Measurements from ENCODE around the gene GLRX.
"Not testable (repeated sequence)": the region's sequence is repeated elsewhere in the genome, so short reads cannot be mapped to it uniquely, and the experiment has no call there.

The GLRX gene

DNA sequence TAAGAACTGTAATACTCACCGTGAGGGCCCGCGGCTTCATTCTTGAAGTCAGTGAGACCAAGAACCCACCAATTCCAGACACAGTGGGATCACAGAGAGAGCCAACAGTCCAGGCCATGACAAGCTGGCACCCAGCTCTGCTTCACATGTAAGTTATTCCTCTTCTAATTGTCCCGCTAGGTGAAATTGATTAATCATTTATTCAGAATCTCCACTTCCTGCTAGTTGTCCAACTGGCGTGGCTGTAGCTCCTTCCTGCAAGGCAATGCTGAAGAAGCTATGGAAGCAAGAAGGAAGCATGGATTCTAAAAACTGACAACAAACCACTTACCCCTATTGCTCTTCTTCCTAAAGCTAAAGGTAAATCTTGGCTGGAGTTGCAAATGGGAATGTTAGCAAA lies 30.0 kb upstream of the GLRX start:
- DNase-seq (ENCODE audit: low read depth in 2 of 2, low spot score in 1 of 2), result no peak

DNA sequence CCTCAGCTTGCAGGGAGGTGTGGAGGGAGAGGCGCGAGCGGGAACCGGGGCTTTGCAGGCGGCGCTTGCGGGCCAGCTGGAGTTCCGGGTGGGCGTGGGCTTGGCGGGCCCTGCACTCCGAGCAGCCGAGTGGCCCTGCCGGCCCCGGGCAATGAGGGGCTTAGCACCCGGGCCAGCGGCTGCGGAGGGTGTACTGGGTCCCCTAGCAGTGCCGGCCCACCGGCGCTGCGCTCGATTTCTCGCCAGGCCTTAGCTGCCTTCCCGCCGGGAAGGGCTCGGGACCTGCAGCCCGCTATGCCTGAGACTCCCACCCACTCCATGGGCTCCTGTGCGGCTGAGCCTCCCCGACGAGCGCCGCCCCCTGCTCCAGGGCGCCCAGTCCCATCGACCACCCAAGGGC lies 28.6 kb upstream of the GLRX start:
- DNase-seq (ENCODE audit: low read depth in 2 of 2, low spot score in 1 of 2), result not testable (repeated sequence)

DNA sequence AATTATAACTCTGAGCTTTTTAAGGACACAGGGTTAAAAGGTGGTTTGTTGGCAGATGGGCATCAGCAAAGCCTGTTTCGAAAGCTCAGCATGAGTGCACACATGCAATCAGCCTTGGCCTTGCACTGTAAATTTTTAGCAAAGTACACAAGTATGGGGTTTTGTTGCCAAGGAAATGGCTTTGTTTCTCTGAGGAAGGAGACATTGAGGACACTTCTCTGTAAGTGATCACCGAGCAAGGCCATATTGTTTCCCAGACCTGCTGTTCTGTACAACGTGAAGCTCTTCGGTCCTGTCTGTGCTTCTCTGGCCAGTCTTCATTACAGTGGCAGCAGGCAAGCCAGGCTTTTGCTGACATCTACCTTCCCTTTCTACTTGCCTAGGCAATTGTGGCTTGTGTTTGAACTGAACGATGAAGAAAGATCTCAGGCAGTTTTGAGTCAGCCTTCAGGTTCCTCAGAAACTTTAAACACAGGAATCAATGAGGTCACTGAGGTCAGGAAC lies 27.9 kb upstream of the GLRX start:
- no peak for DNase-seq (ENCODE audit: low read depth in 2 of 2, low spot score in 1 of 2)

DNA sequence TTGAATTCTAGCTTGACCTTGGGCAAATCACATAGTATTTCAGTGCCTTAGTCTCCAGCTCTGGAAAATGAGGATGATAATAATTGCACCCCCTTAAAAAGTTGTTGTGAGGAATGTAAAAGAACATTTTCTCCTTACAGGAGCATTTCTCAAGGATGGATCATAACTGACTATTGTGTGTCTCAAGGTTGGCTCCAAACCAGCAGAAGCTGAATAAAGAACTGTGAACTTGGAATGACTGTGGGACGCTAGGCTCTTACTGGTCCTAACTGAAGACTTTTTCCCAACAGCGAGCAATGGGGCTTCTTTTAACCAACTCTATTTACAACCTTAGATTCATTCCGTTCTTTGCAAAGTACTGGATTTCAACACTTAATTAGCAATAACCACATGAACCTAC lies 26.2 kb upstream of the GLRX start:
- DNase-seq (ENCODE audit: low read depth in 2 of 2, low spot score in 1 of 2), result no peak

DNA sequence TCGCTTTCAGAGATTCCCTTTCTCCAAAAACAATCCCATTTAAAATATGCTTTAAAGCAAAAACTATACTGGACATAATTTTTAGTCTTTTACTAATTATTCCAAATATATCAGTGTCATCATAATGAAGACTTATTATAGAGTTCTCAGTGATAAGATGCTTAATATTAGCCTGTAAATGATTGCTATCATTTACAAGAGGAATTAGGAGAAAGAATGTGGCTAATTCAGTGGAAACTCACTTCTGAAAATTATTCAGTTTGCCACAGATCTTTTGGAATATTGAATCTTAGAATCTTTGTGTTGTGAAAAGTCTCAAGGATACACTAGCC lies 24.7 kb upstream of the GLRX start:
- no peak for DNase-seq (ENCODE audit: low read depth in 2 of 2, low spot score in 1 of 2)

DNA sequence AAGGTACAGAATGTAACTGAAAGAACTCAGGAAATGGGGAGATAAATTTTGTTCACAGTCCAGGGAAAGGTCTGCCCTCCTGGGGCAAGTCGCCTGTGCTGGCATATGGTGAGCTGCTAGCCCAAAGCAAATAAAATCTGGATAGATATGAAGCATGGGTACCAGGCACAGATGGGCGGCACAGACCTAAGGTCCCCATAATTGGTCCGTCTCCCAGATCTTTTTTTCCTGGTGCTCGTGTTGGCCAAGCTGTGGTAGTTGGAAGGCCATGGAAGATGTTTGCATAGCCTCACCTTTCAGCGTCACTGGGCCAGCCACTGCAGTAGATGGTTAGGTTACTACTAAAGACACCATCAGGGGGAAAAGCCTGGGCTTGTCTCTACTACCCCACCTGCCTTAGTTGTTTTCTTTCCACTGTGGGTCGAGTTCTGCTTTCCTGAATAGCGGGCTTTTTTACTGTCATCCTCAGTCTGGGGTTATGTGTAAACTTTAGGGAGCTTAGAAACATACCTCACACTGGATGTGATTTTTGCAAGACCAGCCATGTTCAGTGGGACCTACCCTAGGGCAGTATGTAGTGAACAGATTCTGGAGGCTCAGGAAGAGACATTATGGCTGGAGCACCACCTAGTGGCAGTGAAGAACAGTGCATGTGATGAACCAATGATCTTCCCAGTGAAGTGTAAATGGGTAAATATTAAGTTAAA lies 24.2 kb upstream of the GLRX start:
- DNase-seq (ENCODE audit: low read depth in 2 of 2, low spot score in 1 of 2), result peak; percentile 38 to 40

DNA sequence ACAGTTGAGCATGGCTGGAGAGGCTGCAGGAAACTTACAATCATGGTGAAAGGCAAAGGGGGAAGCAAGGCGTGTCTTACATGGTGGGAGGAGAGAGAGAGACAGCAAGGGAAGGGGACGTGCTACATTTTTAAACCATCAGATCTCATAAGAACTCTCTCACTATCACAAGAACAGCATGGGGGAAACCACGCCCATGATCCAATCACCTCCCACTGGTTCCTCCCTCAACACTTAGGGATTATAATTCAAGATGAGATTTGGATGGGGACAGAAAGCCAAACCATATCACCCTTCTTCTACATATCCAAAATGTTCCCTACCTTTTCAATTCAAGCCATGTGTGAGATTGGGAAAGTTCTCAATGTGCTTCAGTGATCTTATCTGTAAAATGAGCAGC lies 22.9 kb upstream of the GLRX start:
- DNase-seq (ENCODE audit: low read depth in 2 of 2, low spot score in 1 of 2), result no peak

DNA sequence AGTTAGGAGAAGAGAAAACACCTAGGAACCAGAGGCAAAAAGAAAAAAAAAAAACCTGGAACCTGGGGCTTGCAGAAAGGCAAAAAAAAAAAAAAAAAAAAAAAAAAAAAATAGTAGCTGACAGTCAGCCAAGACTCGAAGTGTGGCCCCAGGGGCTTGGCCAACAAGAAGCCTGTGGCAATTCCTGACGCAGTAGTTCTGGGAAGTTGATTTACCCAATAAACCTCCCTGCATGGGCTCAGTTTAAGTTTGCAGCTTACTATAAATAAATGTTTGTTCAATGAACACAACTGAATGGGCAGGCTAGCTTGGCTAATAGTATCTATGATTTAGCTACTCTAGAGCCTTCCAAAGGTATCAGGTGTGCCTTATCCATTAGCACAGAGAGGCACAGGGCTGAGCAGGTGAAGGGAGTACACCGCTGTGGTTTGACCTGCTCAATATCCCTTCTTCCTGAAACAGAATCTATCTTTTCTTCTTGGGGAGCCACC lies 21.3 kb upstream of the GLRX start:
- DNase-seq (ENCODE audit: low read depth in 2 of 2, low spot score in 1 of 2), result no peak

DNA sequence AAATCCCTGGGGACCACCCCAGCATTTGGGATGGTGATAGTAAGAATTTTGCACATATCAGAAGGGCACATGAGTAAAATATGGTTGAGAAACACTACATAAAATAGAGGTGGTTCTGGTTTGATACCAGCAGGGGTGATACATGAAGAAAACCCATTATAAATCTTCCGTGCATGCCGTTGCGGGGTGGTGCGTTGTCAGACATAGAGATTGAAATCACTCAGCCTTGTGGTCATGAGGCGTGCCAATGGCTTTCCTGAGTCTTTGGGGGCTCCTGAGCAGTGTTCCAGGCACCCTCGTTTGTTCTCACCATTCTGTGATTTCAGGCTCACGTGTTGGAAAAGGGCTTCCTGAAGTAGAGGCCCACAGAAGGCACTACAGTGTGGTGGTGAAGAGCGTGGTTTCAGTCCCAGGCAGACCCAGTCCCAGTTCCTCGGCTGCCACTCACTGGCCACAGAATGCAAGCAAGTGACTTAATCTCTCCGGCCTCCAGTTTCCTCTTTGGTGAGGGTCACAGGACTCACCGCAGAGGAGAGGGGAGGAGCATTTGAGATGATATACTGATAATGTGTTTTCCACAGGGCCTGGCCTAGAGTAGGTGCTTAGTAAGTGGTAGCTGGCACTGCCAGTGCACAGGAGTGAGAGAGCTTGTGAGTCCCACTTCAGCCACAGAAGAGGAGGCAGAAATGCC lies 20.5 kb upstream of the GLRX start:
- peak in 1 of 2 donors; percentile 36 for DNase-seq (ENCODE audit: low read depth in 2 of 2, low spot score in 1 of 2)

DNA sequence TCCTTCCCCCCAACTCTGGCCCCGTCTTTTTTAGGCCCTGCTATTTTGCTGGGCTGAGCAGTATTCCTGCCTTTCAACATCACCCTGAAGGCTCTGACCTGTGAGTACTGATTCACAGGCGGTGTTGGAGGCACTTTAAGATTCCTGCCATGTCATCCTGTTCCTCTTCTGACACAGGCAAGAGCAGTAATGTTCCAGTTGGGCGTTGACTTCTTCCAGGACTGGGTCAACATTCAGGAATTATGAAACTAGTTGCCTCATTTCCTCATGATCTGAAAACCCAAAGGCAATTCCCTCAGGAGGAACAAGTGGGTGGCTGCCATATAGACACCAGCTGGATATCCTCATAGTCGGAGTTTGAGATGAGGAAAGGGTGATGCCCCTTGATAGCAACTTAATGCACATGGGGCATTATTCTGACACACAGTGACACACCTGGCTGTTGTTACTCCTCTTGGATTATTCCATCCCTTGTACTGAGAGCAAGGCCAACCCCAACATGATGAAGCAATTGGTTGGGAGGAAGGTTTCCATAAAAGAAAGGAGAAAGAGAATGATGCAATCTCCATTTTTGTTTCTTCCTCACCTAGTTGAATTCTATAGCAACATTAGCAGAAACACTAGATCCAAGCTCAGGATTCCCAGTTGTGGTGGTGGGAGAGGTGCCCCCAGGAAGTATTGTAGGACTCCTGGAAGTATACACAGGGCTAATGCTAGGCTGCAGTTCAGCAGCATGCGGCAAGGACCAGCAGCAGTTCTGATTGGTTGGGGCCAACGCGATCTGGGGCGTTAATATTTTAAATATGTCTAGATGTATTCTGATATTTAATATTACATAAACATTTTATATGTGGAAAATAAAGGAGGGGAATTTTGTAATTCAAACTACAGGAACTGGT lies 19.6 kb upstream of the GLRX start:
- no peak for DNase-seq (ENCODE audit: low read depth in 2 of 2, low spot score in 1 of 2)

DNA sequence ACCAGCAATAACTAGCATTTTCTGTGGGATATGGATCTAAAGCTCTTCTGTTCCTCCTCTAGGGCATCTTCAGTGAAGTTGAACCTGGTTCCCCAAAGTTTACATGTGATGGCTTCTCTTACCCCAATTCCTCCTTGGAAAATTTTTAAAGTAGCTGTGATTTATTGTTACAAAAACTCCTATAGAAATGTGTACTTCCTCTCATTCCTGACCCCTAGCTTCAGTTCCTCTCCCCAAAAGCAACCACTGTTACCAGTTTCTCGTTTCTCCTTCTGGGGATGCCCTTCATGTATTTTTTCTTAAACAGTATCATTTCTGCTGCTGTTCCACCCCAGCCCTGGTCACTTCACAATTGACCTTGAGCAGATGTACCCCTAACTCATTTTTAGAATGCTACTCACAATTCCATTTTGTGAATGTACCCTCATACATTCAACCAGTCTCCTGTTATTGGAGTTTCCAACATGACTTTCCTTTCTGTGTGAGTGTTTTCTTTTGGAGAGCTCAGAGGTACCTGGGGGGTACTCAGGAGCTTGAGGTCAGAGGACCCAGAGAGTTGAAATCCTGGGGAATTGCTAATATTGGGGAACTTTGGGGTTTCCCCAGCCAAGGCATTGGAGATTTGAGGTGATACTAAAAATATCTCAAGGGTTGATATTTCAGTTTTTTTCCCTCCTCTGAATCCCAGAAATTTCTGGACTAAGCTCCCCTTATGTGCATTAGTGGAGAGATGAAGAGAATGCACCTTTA lies 18.6 kb upstream of the GLRX start:
- no peak for DNase-seq (ENCODE audit: low read depth in 2 of 2, low spot score in 1 of 2)

DNA sequence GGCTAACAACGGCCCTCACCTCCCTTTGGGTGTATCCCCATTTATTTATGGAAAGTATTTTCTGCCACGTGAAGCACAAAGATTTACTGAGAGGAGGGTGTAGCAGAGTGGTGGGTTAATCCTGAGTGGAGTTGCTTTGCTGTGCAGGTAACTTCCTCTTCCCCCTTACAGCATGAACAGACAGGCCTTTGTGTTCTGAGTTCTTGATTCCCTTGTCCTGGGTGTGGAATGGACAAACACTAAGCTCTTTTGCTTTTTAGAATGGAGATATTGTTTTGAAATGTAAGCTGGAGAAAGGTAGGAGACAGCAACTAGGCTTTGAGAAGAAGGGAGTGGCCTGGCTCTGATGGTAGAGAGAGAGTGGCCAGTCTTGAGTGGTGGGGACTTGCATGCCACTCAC lies 17.1 kb upstream of the GLRX start:
- DNase-seq (ENCODE audit: low read depth in 2 of 2, low spot score in 1 of 2), result no peak

DNA sequence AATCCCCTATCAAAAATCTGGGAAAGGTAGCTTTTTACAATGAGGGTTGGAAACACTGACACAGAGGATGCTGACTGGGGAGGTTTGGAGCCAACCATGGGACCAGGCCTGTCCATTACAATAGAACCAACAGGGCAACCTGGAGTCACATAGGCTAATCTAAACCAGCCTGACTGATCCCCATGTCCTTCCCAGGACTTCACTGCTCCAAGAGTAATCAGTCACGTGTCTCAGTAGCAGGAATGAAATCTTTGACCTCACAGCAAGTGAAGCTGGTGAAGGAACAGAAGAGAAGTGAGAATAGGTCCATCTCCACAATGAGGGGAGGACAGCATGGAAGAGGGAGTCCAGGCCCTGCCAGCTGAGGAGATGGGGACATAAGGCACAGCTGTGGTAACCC lies 16.0 kb upstream of the GLRX start:
- DNase-seq (ENCODE audit: low read depth in 2 of 2, low spot score in 1 of 2), result no peak

DNA sequence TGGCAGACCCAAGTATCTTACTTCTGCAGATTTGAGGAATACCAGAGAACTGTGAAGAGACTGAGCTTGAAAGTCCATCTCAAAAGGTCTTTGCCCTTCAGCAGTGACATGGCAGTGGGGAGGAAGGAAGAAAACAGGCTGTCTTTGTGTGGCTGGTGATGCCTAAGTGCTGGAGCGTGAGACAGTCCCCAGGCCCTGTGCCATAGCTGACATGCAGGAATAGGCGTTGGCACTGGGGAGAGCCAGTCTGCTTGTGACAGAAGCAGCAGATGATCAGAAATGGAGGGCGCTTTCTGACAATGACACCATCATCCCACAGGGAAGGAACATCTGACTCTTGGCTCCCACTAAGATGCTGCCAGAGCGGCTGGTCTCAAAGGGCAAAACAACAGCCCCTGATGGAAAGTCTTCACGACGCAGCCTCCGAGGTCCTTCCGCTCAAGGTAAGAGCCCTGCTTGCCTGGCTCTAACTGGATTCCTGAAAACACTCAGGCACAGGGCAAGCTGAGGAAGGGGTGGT lies 15.5 kb upstream of the GLRX start:
- DNase-seq (ENCODE audit: low read depth in 2 of 2, low spot score in 1 of 2), result no peak

DNA sequence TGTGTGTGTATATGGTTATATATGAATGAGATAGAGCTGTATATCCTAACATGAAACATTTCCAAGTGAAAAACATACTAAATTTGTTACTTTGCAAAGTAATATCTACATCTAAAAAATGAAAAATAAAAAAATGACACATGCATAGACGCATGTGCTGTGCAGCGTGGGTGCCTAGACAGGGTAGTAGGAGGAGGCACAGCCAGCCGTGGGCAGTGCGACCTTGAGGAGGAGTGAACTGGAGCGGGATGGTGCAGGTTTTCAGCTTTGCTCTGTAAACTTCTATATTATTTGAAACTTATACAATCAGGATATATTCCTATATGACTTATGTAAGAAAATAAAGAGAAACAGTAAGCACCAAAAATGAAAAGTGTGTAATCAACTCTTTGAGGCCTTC lies 15.0 kb upstream of the GLRX start:
- DNase-seq (ENCODE audit: low read depth in 2 of 2, low spot score in 1 of 2), result no peak

DNA sequence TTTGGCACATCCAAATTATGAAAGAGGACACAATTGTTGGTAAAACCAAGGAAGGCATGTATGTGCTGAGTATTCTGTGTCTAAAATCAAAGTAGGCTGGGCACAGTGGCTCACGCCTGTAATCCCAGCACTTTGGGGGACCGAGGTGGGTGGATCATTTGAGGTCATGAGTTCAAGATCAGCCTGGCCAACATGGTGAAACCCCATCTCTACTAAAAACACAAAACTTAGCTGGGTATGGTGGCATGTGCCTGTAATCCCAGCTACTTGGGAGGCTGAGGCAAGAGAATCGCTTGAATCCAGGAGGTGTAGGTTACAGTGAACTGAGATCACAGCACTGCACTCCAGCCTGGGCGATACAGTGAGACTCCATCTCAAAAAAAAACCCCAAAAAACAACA lies 14.4 kb upstream of the GLRX start:
- DNase-seq (ENCODE audit: low read depth in 2 of 2, low spot score in 1 of 2), result not testable (repeated sequence)

DNA sequence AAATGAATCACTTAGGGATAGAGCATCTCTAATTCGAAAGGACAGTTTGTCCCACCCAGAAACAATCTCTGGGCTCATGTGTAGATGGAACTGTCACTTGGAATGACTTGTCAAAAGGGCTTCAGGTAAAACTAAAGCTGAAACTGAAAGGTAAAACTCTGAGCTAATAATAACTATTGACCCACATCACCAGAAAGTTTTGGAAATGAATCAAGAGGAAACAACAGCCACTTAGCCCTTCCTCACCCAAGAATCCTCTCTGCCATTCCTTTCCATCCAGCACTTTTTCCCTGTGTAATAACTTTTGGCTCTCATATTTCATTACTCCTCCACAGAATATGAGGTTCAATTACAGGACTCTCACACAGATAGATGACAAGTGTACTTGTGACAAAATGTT lies 14.0 kb upstream of the GLRX start:
- no peak for DNase-seq (ENCODE audit: low read depth in 2 of 2, low spot score in 1 of 2)

DNA sequence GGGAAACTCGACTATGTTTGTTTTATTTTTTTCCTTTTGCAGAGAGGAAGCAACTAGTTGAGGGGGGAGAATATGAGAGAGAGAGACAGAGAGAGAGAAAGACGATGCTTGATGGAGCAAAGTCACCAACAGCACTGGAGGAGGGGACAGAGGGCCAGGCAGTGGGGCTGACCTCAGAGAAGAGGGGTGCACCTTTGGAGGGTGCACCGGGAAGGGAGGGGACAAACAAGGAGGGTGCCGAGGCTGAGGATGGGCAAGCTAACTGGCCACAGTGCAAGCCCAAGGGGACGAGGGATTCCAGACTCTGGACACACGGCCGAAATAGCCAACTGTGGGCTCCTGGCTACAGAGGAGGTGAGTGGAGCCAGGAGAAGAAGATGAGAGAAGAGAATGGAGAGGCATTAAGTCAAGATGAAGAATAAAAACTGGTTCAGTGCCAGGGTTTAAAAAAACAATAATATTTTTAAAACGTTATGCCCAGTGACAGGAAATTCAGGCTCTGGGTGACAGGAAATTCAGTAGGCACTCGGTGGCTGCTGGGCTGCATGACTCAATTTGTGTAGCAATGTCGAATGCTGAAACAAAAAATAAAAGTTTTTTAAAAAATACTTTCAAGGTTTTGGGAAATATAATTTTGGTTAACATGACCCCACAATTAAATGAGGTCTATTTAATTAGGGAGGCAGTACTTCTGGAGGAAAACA lies 13.3 kb upstream of the GLRX start:
- no peak for DNase-seq (ENCODE audit: low read depth in 2 of 2, low spot score in 1 of 2)

DNA sequence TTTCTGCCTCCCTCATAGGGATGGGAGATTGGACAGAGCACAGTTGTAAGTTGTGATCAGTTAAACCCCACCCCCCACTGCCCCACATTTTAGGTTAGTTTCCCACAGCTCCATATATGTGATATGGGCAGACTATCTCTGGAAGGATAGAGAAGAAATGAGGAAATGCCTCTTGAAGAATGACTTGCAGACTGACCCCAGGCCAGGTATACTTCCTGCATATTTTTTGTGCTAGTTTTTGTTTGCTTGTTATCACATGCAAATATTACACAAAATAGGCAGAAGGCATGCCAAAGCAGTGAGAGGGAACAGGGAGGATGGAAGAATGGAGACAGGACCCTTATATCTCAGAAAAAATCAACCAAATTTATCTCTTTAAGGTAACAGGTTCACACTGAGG lies 10.1 kb upstream of the GLRX start:
- no peak for DNase-seq (ENCODE audit: low read depth in 2 of 2, low spot score in 1 of 2)

DNA sequence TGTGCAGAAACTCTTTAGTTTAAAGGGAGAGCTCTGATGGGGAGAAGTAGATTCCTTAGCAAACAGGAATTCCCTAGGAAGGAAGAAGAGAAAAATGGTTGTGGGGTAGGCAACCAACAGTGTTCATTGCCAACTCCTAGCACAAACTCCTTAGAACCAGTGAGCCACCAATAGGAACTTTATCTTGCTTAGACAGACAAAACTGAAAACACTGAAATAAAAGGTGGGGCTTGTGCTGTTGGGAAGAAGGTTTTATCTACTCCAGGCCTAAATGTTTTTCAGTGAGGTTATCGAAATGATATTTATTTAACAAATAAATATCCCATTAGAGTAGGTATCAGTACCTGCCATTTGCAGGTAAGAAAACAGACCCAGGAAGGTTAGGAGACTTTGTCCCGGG lies 7.7 kb upstream of the GLRX start:
- DNase-seq (ENCODE audit: low read depth in 2 of 2, low spot score in 1 of 2), result no peak

Data from stimulated activated CD8-positive, alpha-beta memory T cell treated with anti-CD3 and anti-CD28 coated beads, Interleukin-4, amount 100 ng/mL, for 4 hours (primary cell).